Activated effector memory CD4-positive, alpha-beta T cell treated with anti-CD3 and anti-CD28 coated beads, Interleukin-2, amount 50 U/mL, for 16 hours (primary cell): ENCODE measurements around the gene CD34.
"Not testable (repeated sequence)": the region's sequence is repeated elsewhere in the genome, so short reads cannot be mapped to it uniquely, and the experiment has no call there.

Experiments
- DNase-seq: peaks from one replicate; pipeline ENCODE4 v3.0.0-alpha.2; 2020

CD34 gene

GRCh38 chr1:207910591-207911354 is at the start of gene CD34:
Gene CD34, minus strand, starts transcription at chr1:207911125. Its CDS starts 45 bp downstream, at chr1:207911080.
- DNase-seq, result no peak

- DNase-seq, result no peak
Measured at GRCh38 chr1:207960346-207960745, 49.4 kb upstream of the CD34 start.

- no peak for DNase-seq
Measured at GRCh38 chr1:207959910-207960309, 49.0 kb upstream of the CD34 start.

GRCh38 chr1:207959141-207959825 is 48.4 kb upstream of the CD34 start:
- no peak for DNase-seq

GRCh38 chr1:207958376-207959139 is 47.6 kb upstream of the CD34 start:
- no peak for DNase-seq

GRCh38 chr1:207956986-207957385 is 46.1 kb upstream of the CD34 start:
- no peak for DNase-seq

GRCh38 chr1:207954104-207954503 is 43.2 kb upstream of the CD34 start:
- DNase-seq, result no peak

- no peak for DNase-seq
Measured at GRCh38 chr1:207952617-207953542, 42.0 kb upstream of the CD34 start.

GRCh38 chr1:207951652-207952051 is 40.7 kb upstream of the CD34 start:
- DNase-seq, result no peak

- DNase-seq, result no peak
Measured at GRCh38 chr1:207950750-207951149, 39.8 kb upstream of the CD34 start.

- no peak for DNase-seq
Measured at GRCh38 chr1:207949571-207950195, 38.8 kb upstream of the CD34 start.

- DNase-seq, result no peak
Measured at GRCh38 chr1:207948536-207949250, 37.8 kb upstream of the CD34 start.

- DNase-seq, result no peak
Measured at GRCh38 chr1:207946756-207947155, 35.8 kb upstream of the CD34 start.

GRCh38 chr1:207944571-207944970 is 33.6 kb upstream of the CD34 start:
- no peak for DNase-seq

GRCh38 chr1:207942337-207942741 is 31.4 kb upstream of the CD34 start:
- not testable (repeated sequence) for DNase-seq

- DNase-seq, result no peak
Measured at GRCh38 chr1:207941665-207942064, 30.7 kb upstream of the CD34 start.

GRCh38 chr1:207938016-207938415 is 27.1 kb upstream of the CD34 start:
- DNase-seq, result no peak

GRCh38 chr1:207937204-207937603 is 26.3 kb upstream of the CD34 start:
- DNase-seq, result no peak

- no peak for DNase-seq
Measured at GRCh38 chr1:207935166-207935583, 24.2 kb upstream of the CD34 start.

- no peak for DNase-seq
Measured at GRCh38 chr1:207933205-207933800, 22.4 kb upstream of the CD34 start.

GRCh38 chr1:207926984-207927383 is 16.1 kb upstream of the CD34 start:
- no peak for DNase-seq
